Measurements from ENCODE around the gene DHRS7.

Gene DHRS7

DNA sequence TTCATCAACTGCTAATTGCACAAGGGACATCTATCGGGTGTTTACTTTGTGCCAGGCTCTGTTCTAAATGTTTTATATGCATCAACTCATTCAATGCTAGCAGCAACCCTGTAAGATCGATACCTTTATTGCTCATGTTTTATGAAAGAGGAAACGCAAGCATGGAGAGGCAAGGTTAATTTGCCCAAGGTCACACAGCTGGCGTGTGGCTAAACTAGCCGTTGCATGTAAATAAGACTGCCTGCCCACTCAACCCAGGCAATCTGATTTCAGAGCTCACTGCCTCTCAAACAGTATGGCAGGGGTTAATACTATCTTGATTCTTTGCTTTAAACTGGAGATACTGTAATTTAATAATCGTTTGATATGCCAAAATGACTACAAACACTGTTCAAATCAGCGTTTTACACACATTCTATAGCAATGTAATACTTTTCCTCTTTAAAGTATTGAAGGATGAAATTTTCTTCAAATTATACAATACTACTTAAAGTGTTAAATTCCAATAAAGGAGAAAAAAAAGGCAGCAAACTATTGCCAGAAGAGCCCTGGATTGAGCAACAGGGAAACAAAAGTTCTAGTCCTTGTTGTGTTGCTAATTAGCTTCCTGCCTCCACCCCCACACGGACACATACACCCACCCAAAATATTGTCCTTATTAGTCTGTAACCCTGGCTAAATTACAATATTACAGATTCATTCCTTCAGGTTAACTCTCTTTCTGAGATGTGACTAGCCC lies 39.1 kb upstream of the DHRS7 start:
- DNase-seq (ENCODE audit: low read depth, low spot score) = no peak
- no peak overlapping the region for H3K27ac ChIP-seq (ENCODE audit: low read length)
- WGBS (ENCODE audit: insufficient coverage, insufficient read length) = no CpG with 5 or more reads among the region's 8 CpGs
- no peaks in the 10 kb centered on the region for H3K27me3 ChIP-seq (ENCODE audit: control insufficient read depth, insufficient read depth, low read length)
- H3K9me3 ChIP-seq (ENCODE audit: control insufficient read depth, insufficient read depth, low read length) = no peaks in the 10 kb centered on the region
- peaks cover 4% of the 10 kb centered on the region; the same call in 1 of the 2 replicates for H3K4me1 ChIP-seq (ENCODE audit: control insufficient read depth, insufficient read depth, low read length)
- H3K36me3 ChIP-seq (ENCODE audit: control insufficient read depth, insufficient read depth, low read length) = no peaks in the 10 kb centered on the region
- H3K4me3 ChIP-seq (ENCODE audit: low read length) = no peak overlapping the region

DNA sequence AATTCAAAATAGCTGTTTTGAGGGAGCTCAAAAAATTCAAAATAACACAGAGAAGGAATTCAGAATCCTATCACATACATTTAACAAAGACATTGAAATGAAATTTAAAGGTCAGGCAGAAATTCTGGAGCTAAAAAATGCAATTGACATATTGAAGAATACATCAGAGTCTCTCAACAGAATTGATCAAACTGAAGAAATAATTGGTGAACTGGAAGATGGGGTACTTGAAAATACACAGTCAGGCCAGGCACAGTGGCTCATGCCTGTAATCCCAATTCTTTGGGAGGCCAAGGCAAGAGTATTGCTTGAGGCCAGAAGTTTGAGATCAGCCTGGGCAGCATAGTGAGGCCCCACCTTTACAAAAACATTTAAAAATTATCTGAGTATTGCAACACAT lies 34.1 kb upstream of the DHRS7 start:
- Histone ChIP-seq H3K4me1 (ENCODE audit: control insufficient read depth, insufficient read depth, low read length) (0 out of 2 replicates have a peak, but pooled peaks cover 2% of the 10 kb centered on the region), H3K27ac (ENCODE audit: low read length) (no peak overlapping the region), H3K9me3 (ENCODE audit: control insufficient read depth, insufficient read depth, low read length) (no peaks in the 10 kb centered on the region)

DNA sequence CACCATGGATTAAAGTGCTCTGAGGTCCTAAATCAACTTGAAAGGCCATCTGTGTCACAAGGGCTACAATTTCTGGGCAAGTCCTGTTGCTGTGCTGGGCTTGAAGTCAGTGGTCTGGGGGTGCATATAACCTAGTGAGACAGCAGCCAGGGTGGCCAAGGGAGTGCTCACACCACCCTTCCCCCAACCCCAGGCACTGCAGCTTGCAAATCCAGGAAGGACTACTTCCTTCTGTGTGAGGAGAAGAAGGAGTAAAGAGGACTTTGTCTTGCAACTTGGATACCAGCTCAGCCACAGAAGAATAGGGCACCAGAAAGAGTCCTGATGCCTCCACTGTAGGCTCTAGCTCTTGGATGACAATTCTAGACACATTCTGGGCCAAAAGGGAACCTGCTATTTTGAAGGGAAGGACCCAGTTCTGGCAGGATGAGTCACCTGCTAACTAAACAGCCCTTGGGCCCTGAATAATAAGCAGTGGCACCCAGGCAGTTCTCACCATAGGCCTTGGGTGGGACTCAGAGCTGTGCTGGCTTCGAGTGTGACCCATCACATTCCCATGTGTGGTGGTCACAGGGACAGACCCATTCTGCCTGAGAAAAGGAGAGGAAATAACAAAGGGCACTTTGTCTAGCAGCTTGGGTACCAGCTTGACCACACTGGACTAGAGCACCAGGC lies 32.6 kb upstream of the DHRS7 start:
- no peaks in the 10 kb centered on the region for H3K4me1 ChIP-seq (ENCODE audit: control insufficient read depth, insufficient read depth, low read length)
- no peaks in the 10 kb centered on the region for H3K27me3 ChIP-seq (ENCODE audit: control insufficient read depth, insufficient read depth, low read length)
- no peak for DNase-seq (ENCODE audit: low read depth, low spot score)
- H3K36me3 ChIP-seq (ENCODE audit: control insufficient read depth, insufficient read depth, low read length) = no peaks in the 10 kb centered on the region
- no CpG with 5 or more reads among the region's 1 CpG for WGBS (ENCODE audit: insufficient coverage, insufficient read length)
- H3K27ac ChIP-seq (ENCODE audit: low read length) = no peak overlapping the region
- H3K4me3 ChIP-seq (ENCODE audit: low read length) = no peak overlapping the region
- H3K9me3 ChIP-seq (ENCODE audit: control insufficient read depth, insufficient read depth, low read length) = no peaks in the 10 kb centered on the region

More for the DNA sequence above, 34.1 kb upstream of the DHRS7 start:
- no peaks in the 10 kb centered on the region for H3K27me3 ChIP-seq (ENCODE audit: control insufficient read depth, insufficient read depth, low read length)
- no peaks in the 10 kb centered on the region for H3K36me3 ChIP-seq (ENCODE audit: control insufficient read depth, insufficient read depth, low read length)
- DNase-seq (ENCODE audit: low read depth, low spot score) = no peak
- no peak overlapping the region for H3K4me3 ChIP-seq (ENCODE audit: low read length)

DNA sequence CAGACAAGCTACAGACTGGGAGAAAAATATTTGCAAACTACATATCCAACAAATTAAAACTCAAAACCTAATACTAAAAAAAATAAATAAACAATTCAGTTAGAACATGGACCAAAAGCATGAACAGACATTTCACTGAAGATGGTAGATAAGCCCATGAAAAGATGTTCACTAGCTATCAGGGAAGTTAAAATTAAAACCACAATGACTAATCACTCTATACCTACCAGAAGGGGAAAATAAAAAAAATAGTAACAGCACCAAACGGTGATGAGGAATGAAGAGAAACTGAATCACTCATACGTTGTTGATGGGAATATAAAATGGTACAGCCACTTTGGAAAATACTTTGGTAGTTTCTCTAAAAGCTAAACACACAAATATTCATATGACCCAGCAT lies 31.1 kb upstream of the DHRS7 start:
- no CpG with 5 or more reads among the region's 2 CpGs for WGBS (ENCODE audit: insufficient coverage, insufficient read length)
- H3K36me3 ChIP-seq (ENCODE audit: control insufficient read depth, insufficient read depth, low read length) = no peaks in the 10 kb centered on the region
- H3K27ac ChIP-seq (ENCODE audit: low read length) = no peak overlapping the region
- H3K4me1 ChIP-seq (ENCODE audit: control insufficient read depth, insufficient read depth, low read length) = no peaks in the 10 kb centered on the region
- no peak overlapping the region for H3K4me3 ChIP-seq (ENCODE audit: low read length)
- DNase-seq (ENCODE audit: low read depth, low spot score) = no peak
- no peaks in the 10 kb centered on the region for H3K27me3 ChIP-seq (ENCODE audit: control insufficient read depth, insufficient read depth, low read length)
- H3K9me3 ChIP-seq (ENCODE audit: control insufficient read depth, insufficient read depth, low read length) = no peaks in the 10 kb centered on the region

DNA sequence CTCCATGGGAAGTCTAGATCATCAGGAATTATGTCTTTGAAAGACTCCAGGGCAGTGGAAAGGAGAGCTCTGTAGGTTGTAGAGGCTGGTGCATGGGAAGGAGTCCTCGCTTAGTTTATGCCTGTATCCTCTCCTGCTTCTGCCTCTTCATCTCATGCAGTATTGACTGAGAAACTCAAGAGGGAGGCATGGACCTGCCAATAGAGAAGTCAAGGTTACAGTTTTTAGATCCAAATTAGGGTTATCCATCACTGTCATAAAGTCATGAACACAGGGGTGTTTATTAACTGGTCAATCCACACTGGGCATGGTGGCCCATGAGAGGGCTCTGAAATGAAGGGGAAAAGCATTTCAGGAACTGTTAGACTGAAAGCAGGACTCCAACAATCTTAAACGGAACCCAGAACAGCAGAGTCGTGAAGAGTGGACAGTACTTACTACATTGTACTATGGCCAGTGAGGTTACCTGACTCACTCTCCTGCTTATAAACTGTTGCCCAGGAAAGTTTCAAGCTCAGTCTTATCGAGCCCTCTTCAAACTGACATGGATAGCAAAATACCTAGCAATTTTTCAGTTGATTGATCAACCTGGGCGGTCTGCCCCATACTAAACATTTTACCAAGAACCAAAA lies 30.1 kb upstream of the DHRS7 start:
- no peaks in the 10 kb centered on the region for H3K4me1 ChIP-seq (ENCODE audit: control insufficient read depth, insufficient read depth, low read length)
- WGBS (ENCODE audit: insufficient coverage, insufficient read length) = no CpG with 5 or more reads among the region's 5 CpGs
- H3K36me3 ChIP-seq (ENCODE audit: control insufficient read depth, insufficient read depth, low read length) = no peaks in the 10 kb centered on the region
- H3K9me3 ChIP-seq (ENCODE audit: control insufficient read depth, insufficient read depth, low read length) = no peaks in the 10 kb centered on the region
- H3K4me3 ChIP-seq (ENCODE audit: low read length) = no peak overlapping the region
- DNase-seq (ENCODE audit: low read depth, low spot score) = no peak
- H3K27ac ChIP-seq (ENCODE audit: low read length) = no peak overlapping the region
- no peaks in the 10 kb centered on the region for H3K27me3 ChIP-seq (ENCODE audit: control insufficient read depth, insufficient read depth, low read length)

DNA sequence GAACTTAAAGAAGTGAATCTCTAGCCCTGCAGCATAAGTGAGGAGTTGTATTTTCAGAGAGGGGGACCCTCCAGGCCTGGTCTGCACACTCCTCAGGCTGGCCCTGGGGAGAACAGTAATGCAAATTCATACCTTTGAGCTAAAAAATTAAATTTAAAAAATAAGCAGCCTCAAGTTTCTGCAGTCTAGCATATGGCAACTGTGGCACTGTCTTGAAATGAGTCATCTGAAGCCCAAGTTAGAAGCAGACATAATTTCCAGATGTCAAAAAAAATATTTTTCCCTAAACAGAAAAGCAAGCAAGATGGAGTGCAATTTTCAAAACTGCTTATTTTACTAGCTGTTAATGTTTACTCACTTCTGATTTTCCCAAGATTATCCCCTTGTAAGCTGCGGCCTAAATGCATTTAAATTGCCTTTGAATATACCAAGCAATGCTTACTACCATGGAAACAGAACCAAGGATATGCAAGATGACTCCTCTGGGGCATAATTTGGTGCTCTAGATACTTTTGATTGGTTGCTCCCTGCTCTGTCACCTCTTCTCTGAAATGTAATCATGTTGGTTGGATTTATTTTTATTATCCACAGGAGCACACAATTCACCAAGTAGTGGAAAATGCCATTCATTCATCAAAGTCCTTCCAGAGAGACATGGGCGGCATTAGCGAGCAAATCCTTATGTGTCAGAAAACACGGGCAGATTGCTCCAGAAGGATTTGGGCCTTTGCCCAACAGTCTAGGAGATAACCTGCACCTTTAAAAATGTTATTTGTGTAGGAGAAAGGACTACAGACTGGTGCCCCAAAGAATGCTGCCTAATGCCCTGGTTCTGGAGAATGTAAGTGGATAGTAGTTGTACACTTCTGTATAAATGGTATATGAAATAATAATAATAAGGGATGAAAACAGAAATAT lies 25.0 kb upstream of the DHRS7 start:
- no CpG with 5 or more reads among the region's 4 CpGs for WGBS (ENCODE audit: insufficient coverage, insufficient read length)
- Histone ChIP-seq H3K27ac (ENCODE audit: low read length) (no peak overlapping the region), H3K9me3 (ENCODE audit: control insufficient read depth, insufficient read depth, low read length) (no peaks in the 10 kb centered on the region), H3K36me3 (ENCODE audit: control insufficient read depth, insufficient read depth, low read length) (no peaks in the 10 kb centered on the region), H3K4me3 (ENCODE audit: low read length) (no peak overlapping the region), H3K4me1 (ENCODE audit: control insufficient read depth, insufficient read depth, low read length) (no peaks in the 10 kb centered on the region), H3K27me3 (ENCODE audit: control insufficient read depth, insufficient read depth, low read length) (no peaks in the 10 kb centered on the region)
- no peak for DNase-seq (ENCODE audit: low read depth, low spot score)

DNA sequence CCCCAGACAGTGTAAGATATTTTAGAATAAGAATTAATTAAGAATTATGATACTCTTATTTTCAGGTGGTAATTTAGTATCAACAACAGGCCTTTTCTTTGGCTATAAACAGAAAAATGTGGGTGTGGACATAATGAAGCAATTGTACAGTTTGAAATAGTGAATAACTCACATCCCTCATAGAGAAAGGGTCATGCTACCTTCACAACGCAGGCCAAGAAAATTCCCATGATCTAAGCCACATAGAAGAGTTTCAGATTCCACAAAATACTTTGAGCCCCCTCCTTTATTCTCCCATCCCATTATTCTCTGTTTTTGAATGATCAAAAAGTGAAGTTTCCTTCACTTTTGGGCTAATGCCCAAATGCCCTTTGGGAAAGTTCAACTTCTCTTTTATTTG lies 23.5 kb upstream of the DHRS7 start:
- no CpG with 5 or more reads among the region's 1 CpG for WGBS (ENCODE audit: insufficient coverage, insufficient read length)
- Histone ChIP-seq H3K27me3 (ENCODE audit: control insufficient read depth, insufficient read depth, low read length) (no peaks in the 10 kb centered on the region), H3K4me1 (ENCODE audit: control insufficient read depth, insufficient read depth, low read length) (no peaks in the 10 kb centered on the region), H3K9me3 (ENCODE audit: control insufficient read depth, insufficient read depth, low read length) (no peaks in the 10 kb centered on the region), H3K4me3 (ENCODE audit: low read length) (no peak overlapping the region), H3K27ac (ENCODE audit: low read length) (no peak overlapping the region), H3K36me3 (ENCODE audit: control insufficient read depth, insufficient read depth, low read length) (no peaks in the 10 kb centered on the region)
- no peak for DNase-seq (ENCODE audit: low read depth, low spot score)

DNA sequence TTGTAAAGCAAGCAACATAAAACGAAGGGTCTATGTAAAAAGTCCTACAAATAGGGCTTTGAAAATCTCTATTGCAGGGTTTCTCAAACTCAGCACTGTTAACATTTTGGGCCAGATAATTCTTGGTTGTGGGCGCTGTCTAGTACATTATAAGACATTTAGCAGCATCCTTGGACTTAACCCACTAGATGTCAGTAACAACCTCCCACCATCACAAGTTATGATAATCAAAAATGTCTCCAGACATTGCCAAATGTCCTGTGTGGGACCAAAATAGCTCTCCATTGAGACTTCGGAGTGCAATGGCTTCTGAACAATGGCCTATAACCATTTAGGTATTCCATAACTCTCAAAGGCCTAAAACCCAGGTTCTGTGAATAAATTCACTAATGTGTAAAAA lies 22.9 kb upstream of the DHRS7 start:
- no peak for DNase-seq (ENCODE audit: low read depth, low spot score)
- Histone ChIP-seq H3K27me3 (ENCODE audit: control insufficient read depth, insufficient read depth, low read length) (no peaks in the 10 kb centered on the region), H3K4me1 (ENCODE audit: control insufficient read depth, insufficient read depth, low read length) (no peaks in the 10 kb centered on the region), H3K36me3 (ENCODE audit: control insufficient read depth, insufficient read depth, low read length) (no peaks in the 10 kb centered on the region), H3K27ac (ENCODE audit: low read length) (no peak overlapping the region), H3K4me3 (ENCODE audit: low read length) (no peak overlapping the region), H3K9me3 (ENCODE audit: control insufficient read depth, insufficient read depth, low read length) (no peaks in the 10 kb centered on the region)
- no CpG with 5 or more reads among the region's 3 CpGs for WGBS (ENCODE audit: insufficient coverage, insufficient read length)

DNA sequence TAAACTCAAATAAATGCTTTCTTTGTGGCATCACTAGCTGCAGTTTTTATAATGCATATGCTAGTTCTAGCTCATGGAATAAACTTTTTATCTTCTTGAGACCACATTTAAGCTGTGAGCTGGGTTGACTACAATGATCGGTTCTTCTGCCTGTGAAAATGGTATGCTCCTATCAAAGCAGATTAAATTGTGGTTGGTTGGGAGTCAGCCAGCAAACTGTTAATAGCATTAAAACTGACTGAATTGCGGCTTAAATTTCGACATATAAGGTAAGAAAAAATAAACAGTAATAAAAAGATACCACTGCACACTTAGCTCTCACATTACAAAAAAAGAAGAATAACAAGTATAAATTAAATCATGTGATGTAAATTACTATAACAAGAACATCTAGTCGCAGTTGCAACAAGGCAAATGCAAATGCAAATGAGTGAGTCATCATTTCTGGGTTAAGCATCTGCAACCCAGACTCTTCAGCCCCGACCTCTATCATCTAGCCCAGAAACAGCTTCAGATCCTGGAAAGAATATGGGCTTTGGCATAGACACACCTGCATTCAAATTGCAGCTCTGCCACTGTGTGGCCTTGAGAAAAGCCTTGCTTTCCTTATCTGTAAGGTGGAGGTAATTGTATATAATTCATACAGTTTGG lies 19.8 kb upstream of the DHRS7 start:
- H3K36me3 ChIP-seq (ENCODE audit: control insufficient read depth, insufficient read depth, low read length) = no peaks in the 10 kb centered on the region
- DNase-seq (ENCODE audit: low read depth, low spot score) = no peak
- WGBS (ENCODE audit: insufficient coverage, insufficient read length) = no CpG with 5 or more reads among the region's 5 CpGs
- H3K4me1 ChIP-seq (ENCODE audit: control insufficient read depth, insufficient read depth, low read length) = no peaks in the 10 kb centered on the region
- no peaks in the 10 kb centered on the region for H3K9me3 ChIP-seq (ENCODE audit: control insufficient read depth, insufficient read depth, low read length)
- H3K4me3 ChIP-seq (ENCODE audit: low read length) = no peak overlapping the region
- H3K27ac ChIP-seq (ENCODE audit: low read length) = no peak overlapping the region
- H3K27me3 ChIP-seq (ENCODE audit: control insufficient read depth, insufficient read depth, low read length) = no peaks in the 10 kb centered on the region
